ENCODE measurements around the gene CNTFR.

CNTFR gene

DNA sequence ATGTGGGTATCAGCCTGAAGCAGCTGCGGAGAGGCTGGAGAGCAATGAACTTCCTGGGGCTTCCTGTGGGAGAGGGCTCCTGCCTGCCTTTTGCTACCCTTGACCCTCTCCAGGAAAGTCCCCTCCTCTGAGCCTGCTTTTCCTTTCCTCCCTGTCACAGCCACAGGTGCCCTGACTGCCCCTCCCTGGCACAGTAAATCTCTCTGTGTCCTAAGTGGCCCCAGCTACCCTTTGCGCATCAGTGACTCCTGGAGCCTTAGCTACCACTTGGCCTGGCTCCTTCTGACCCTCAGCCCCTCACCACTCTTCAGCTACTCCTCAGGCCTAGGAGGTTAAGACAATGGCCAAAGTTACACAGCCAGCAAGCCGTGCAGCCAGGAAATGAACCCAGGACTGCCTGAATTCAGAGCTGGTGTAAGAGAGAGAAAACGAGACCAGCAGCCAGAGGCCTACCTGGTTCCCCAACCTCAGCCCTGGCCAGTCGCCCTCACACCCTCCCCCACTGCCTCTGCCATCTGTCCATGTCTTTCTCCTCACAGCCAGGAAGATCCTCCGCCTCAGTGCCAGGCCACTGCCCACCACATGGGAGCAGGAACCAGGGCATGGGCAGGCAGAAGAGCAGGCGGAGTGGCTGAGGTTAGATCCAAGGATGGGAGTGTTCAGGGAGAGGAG is 18.6 kb downstream of the CNTFR start:
- DNase-seq = no peak

DNA sequence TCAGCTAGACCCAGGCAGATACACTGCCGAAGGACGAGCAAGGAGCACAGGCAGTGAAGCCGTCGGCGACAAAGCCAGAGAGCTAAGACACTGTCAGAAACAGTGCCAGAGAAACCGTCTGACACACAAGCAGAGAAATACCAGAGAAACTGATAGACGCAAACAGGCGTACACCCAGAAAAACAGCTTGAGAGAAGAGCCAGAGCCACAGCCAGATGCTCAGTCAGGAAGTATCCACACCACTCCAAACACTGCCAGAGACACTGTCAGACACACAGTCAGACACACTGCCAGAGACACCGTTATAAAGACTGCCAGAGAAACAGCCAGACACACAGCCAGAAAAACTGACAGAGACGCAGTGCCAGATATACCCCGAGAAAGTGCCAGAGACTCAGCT is 19.1 kb downstream of the CNTFR start:
- no peak for DNase-seq

DNA sequence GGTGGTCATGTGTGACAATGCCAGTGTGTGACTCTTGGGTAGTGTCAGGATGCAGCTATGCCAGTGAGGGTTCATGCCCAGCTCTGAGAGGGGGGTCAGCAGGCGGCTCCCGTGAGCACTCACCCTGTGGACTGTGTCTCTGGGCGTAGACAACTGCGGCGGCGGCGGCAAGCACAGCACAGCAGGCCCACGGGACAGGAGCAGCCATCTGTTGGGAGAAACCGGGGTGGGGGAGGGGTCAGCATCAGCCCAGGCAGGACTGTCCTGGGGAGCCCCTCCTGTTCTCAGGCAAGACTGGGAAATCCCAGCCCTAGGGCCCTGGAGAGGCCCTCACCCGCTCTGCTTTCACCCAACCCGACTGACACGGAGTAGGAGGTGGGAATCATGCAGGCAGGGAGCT is 20.8 kb downstream of the CNTFR start:
- no peak for DNase-seq

DNA sequence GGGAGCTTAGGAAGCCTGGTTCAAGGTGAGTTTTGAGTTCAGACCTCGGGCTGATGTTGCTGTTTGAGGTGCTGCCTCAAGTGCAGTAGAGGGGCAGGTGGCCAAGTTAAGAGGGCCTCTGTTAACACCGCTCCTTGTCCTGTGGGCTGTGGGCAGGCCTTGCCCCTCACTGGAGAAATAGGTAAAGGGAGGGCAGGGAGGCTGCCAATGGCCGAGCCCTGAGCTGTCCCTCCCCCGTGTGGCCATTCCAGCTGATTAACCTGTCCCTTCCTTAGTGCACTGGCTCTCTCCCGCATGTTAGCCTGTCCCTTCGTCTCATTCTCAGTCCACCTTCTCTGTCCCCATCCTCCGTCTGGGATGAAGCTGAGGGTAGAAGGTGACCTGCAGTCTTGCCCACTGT is 21.4 kb downstream of the CNTFR start:
- DNase-seq = no peak

DNA sequence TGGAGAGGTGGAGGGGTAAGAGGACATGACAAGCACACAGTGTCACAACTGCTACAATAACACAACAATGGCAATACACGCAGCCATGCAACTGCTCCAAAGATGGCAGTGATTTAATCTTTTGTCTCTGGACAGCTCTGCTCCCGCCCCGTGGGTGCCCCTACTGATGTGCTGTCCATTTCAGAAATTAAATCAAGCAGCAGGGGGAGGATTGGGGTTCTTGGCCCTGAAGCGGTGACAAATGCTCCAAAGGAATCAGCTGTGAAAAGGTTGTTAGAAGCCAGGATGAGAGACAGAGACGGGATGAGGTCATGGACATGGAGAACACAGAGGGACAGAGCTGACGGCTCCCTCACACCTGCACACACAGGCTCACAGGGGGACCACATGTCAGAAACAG is 22.6 kb downstream of the CNTFR start:
- DNase-seq = no peak

DNA sequence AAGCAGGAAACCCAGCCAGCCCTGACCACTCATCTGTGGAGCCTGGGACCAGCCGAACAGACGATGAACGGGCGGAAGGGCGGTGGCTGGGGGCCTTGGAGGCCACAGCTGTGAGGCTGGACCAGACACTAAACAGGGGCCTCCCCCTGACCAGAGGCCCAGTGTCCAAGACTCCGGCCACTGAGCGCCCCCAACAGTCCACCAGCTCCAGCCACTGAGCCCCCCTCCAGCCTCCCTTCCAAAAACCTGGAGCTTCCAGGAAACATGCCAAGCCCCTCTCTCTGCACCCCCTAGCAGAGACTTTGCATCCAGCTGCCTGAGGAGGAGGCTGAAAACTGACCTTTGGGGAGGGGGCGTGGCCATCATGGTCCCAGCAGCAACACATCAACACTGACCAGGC is 23.2 kb downstream of the CNTFR start:
- no peak for DNase-seq

DNA sequence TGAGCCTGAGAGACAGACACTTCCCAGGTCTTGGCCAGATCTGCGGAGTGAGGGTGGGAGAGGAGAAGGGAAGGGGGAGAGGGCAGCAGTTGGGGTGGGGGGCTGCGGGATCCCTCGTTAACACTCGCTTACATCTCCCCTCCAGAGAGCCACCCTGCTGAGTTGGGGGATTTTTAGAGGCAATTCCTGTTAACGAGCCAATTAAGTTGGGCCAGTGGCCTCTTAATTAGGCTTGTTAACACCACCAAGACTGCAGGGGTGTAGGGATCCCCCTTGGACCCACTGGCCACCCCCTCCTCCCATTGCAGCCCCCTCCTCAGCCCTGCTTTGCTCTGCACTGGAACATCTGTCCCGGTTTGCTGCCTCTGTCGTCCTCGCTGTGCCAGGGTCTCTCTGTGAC is 23.7 kb downstream of the CNTFR start:
- no peak for DNase-seq

DNA sequence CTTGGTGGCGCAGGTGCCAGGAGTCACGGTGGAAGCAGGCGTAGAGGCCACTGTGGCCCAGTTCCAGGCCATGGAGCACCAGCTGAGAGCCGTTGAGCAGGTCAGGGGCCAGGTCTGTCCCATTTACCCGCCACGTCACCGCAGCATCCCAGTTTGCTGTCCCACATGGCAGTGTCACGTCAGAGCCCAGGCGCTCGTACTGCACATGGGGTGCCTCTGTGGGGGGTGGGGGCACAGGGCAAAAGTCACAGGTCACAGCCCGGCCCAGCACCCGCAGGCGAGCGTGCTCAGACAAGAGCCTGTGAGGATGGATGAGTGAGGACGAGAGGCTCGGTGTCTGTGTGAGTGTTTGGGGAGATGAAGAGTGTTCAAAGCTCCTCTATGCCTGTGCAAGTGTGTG is 24.9 kb downstream of the CNTFR start:
- no peak for DNase-seq

DNA sequence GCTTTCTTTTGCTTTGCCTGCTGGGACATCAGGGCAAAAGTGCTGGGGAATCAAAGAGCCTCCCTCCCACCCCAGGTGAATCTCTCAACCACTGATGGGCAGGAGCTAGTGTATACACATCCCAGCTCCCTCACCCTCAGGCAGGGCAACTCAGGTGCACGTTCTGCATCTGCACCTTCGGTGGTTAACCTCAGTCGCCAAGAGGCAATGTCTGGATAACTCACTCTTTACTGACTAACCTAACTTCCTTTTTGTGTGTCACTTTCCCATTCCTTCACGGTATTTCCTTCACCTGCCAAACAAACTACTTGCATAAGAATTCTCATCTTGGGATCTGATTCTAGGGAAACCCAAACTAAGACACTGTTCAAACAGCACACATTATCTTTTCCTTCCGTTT is 26.3 kb downstream of the CNTFR start:
- no peak for DNase-seq

DNA sequence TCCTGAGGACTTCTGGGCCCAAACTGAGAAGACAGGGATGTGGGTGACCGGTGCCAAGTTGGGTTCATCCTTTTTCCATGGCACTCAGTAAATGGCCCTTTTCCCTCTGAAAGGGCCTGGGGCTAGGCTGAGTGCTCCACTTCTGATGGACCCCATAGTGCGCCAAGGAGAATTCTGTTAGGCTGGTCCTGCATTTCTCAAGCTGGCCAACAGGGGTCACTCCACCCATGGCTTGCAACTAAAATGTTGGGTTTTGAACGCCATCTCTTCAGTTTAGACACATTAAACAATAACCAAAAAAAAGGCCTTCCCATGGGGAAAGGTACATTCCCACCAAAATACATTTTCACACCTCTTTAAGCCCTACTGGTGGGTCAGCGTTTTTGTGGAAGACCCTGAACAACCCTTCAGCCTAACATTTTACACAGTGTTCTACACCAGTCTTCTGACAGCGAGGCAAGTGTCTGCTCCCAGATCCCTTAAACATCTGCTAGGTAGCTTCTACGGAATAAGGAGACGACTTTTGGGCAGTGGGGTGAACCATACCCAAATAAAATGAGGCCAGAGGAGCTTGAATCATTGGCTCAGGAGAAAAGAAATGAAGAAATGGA is 27.3 kb downstream of the CNTFR start:
- DNase-seq = no peak

DNA sequence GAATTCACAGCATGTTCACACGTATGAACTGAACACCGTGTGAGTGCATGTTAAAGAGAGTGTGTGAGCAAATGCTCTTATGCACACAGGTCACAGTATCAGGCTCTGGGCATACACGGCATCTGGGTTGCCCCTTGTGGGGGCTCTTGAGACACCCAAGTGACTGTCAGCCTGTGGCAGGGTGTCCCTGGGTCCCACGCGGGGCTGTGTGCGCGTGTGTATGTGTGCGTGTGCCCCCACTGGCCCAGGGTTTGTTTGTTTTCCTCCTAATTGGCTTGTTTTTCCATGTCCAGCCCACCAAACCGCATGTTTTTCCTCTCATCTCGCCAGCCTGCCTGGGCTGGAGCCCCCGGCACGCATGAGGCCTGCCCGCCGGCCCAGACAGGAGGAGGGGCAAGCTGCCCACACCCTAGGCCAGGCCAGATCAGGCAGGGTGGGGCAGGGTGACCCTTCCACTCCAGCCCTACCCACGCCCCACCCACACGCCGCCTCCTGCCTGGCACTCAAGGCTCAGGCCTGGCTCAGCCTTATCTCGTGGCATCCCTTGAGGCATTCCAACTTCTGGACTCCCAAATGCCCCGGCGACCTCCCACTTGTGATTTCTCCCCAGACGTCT is 28.8 kb downstream of the CNTFR start:
- DNase-seq = no peak

DNA sequence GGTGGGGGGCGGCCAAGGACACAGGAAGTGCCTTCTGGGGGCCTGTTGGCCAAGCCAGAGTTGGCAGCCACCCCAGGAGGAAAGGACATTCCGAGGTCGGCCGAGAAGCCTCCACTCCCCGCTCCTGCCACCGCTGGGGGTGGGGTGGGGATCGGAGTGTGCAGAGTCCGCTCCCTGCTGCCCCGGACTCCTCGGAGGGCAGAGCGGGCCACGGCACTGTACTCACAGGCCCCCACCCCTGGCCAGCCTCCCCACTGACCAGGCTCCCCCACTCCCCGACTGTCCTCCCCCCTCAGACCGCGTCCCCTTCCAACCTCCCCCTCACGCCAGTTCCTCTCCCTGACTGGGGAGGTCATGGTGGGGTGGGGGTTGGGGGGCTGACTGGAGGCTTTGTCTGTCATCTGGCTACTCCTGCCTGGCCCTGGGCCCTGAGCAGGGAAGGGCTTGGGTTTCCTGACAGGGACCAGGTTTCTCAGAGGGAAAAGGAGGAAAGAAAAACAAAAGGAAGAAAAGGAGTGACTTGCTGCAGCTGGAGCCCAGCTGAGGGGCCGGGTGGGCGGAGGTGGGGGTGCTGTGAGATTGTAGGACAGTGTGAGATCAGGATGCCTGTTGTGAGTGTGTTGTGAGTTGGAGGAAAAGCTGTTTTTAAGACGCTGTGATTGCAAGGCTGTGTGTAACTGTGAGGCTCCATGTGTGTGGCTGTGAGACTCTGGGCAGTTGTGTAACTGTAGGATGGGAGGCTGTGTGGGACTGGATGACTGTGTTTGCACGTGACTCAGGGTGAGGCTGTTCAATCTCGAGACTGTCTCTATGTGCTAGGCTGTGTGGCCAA is 29.7 kb downstream of the CNTFR start:
- no peak for DNase-seq

DNA sequence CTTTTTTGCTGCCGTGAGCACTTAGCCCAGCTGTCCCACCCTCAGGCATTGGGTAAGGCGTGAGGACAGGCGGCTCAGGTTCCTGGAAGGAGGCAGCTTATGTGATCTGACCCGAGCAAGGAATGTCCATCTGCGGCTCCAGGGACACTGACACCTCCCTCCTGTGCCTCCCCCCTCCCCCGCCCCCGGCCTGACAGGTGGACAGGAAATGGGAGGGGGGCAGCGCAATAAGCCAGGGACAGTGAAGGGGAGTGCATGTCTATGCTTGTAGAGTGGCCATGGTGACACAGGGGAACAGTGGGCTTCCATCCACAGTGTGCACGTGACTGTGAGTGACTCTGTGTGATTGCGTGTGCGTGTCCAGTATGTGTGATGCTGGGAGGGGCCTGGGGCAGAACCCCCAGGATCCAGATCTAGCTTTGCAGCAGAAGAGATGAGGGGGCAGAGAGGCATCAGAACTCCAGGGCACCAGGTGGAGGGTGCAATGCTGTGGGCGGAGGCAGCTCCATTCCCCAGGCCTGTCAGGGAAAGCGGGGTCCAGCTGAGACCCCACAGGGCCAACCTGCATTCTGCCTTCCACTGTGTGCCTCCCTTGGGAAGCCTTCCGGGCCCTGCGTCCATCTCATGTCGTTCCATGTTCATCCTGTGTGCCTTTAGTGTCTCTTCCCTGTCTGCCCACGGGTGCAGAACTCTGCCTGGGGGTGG is 30.5 kb downstream of the CNTFR start:
- no peak for DNase-seq

DNA sequence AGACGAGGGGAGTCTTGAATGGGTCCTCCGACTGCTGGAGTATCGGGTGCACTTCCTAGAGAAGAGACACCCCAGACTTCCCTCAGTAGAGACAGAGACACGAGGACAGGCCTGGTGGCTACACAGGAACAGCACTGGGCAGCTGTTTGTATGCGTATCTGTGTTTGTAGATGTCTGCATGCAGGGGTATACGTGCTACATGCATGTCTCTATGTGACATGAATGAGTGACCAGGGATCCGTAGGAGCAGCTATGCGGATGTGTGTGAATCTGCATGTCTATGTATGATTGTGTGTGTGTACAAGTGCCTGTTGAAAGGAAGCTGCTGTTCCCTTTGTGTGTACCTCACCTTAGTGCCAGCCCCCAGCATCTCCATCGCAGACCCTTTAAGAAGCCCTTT is 31.2 kb downstream of the CNTFR start:
- no peak for DNase-seq

DNA sequence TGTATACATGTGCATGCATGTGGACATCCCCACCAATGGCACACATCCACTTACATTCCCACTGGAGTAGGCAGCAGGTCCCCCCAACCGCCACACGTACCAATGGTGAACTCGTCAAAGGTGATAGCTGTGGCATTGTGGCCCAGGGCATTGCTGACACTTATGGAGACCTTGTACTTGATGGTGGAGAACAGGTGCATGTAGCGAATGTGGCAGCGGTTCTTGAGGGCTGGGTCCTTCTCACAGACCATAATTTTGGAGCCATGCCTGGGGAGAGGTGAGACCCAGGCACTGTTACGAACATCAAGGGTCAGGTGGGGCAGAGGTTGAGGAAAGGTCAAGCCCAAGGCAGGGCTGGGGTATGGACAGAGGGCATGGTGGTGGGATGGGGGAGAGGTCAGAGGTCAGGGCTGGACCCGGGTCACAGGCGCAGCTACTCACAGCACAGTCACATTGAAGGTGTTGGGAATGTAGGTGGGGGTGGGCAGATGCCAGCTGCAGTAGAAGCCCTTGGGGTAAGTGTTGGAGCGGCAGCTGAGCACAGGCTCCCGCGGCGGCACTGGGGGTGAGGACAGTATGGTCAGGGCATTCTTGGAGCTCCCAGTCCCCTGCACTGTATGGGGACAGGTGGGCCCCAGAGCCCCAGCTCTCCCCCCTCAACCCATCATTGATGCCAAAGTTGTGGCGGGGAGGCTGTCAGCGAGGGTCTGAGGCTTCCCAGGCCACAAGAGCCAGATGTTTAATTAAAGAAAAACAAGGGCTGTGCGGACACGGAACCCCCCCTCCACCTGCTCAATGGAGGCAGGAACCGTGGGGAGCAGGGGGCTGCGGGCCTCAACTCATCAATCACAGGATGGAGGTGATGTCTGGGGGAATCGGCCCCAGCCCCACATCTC is 31.9 kb downstream of the CNTFR start:
- no peak for DNase-seq

DNA sequence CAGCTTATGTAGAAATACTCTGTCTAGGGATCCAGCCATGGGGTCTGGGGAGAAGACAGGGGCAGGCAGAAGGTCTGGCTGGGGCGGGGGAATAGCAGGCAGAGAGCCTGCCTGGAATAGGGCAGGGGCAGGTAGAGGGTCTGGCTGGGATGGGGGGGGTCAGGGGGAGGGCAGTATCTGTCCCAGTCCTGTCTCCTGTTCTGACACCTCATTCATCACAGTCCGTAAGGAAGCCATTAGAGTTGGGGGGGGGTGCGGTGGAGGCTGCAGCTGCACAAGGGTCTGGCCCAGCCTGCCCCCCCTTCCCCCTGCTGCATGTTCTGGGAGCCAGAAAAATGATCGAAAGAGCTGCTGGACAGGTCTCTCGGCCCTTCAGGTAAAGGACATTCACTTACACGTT is 32.6 kb downstream of the CNTFR start:
- no peak for DNase-seq

DNA sequence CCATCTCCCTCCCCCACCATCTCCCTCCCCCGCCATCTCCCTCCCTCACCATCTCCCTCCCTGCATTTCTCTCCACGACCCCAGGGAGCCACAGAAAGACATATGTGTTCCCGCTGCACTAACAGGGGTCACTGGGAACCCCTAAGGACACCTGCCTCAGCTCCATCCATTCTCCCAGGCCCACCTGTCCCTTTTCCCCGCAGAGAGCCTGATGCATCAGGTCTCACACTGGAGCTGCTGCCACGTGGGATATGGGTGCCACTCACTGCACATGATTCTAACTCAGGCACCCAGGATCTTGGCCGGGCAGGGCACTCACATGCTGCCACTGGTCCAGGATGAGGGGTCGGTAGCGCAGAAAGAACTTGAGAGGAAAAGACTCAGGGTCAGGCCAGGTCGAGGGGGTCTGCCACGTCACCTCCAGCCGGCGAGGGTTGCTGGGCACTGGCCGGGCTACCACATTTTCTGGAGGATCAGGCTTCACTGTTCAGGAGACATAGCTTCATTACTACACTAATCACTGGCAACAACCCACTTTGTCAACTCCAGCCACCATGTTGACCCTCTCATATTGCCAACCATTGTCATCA is 33.5 kb downstream of the CNTFR start:
- no peak for DNase-seq

DNA sequence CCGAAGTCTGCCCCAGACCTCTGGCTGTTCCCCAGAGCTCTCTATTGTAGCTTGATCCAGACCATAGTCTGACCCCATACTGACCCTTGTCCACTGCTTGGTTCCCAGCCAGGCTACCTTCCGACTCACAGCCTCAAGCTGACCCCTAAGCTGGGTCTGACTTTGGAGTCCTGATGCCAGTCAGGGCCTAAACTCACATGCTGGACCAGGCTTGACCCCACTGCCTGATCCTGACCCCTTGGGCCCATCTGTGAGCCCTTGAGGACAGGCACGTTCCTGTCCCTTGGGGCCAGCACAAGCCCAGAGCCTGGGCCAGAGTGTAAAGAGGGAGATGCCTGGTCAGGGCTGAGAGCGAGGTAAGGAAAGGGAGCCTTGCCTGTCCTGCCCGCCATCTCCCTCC is 34.0 kb downstream of the CNTFR start:
- DNase-seq = no peak

DNA sequence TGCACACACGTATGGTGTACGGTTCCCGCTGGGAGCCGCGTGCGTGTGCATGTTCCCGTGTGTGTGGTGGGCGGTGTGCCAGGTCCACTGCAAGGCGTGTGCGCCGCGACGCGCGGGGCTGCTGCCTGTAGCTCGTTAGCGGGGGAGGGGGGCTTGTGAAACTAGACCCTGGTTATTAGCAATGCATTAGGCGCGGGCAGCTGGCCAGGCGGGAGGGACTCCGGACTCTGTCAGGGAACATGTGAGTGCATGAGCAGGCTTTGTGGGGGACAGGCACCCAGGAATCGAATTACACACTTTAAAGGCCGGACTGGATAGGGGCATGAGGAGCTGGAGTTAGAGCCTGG is 34.5 kb downstream of the CNTFR start:
- no peak for DNase-seq

DNA sequence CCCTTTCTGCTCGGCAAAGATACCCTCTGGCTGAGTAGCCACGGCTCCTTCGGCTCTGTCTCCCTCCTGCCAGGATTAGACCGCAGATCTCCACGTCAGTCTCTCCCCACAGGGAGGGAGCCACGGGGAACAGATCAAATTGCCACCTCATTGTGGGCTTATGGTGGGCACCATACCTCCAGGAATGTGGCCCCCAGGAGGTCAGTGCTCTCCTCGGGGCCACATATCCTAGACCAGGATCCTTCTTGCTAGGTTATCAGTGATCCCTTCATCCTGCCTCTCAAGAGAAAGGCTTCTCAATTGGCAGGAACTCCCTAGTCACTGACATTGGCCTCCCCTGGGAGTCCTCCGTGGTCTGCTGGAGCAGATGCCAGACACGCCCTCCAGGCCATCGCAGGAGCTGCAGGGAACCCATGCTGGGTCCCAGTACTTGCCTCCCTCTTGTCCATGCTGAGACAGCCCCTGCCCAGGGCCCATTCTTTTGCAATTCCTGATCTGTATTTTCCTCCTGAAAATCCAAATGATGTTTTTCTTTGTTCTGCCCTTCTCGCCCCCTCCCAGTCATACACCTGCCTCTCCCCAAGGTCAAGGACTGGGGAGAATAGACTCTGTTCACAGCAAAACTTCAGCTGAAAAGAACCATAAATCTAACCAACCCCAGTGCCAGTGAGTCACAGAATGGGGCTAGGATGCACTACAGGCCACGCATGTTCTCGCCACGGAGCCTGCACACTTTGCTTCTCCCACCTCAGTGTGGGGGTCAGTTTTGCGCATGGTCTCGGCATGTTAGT is 35.1 kb downstream of the CNTFR start:
- DNase-seq = no peak

DNA sequence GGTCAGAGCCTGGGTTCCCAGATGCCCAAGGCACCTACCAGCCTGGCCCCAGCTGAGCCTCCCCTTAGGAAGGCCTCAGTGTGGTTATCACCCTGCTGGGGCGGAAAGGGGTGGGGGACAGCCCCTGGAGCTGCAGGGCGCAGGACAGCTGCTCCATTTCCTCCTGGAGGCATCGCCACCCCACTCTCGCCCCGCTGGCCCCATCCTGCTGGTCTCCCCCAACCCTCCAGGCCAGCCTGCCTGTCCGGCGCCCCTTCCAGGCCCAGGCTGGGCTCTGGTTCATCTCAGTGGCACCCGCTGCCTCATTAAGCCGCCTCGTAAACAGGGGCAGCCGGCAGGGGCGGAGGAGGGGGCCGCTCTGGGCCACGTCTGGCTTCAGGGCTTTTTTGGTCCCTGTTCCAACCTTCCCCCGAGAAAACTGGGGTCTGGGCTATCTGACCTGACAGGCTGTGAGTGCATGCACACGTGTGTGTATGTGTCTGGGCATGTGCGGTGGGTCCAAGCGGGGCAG is 36.0 kb downstream of the CNTFR start:
- no peak for DNase-seq

All from T-helper 2 cell (primary cell).